NCI-H345 treated with DMSO at 0.1 percent for 48 hours (cell line): ENCODE results near the gene MAP3K9.
A peak's percentile ranks its signal among the peaks of the same experiment; 100 is the strongest.

ENCODE experiments used
- DNase-seq: peaks from one replicate; lab custom pipeline; 2025; ENCODE audit not compliant: unreplicated experiment; lab: John Stamatoyannopoulos, UW

Gene MAP3K9

GRCh38 chr14:70788898-70789297 is 20.4 kb downstream of the MAP3K9 start:
- DNase-seq, result no peak

GRCh38 chr14:70785556-70785955 is 23.8 kb downstream of the MAP3K9 start:
- no peak for DNase-seq

- DNase-seq, result no peak
These were observed 24.4 kb downstream of the MAP3K9 start for GRCh38 chr14:70784886-70785285.

GRCh38 chr14:70782361-70782760 is 27.0 kb downstream of the MAP3K9 start:
- DNase-seq, result no peak

- DNase-seq, result peak; percentile 32
These were observed 28.8 kb downstream of the MAP3K9 start for GRCh38 chr14:70780396-70781075.

GRCh38 chr14:70779667-70780066 is 29.6 kb downstream of the MAP3K9 start:
- no peak for DNase-seq

- DNase-seq, result no peak
These were observed 33.1 kb downstream of the MAP3K9 start for GRCh38 chr14:70776197-70776596.

GRCh38 chr14:70773182-70773862 is 36.0 kb downstream of the MAP3K9 start:
- DNase-seq, result no peak

GRCh38 chr14:70771781-70772212 is 37.5 kb downstream of the MAP3K9 start:
- DNase-seq, result no peak

- DNase-seq, result no peak
These were observed 38.8 kb downstream of the MAP3K9 start for GRCh38 chr14:70770490-70770889.

- no peak for DNase-seq
These were observed 49.9 kb downstream of the MAP3K9 start for GRCh38 chr14:70759398-70759797.

- no peak for DNase-seq
These were observed 53.7 kb downstream of the MAP3K9 start for GRCh38 chr14:70755655-70756054.

GRCh38 chr14:70754991-70755390 is 54.3 kb downstream of the MAP3K9 start:
- DNase-seq, result no peak

GRCh38 chr14:70753518-70753953 is 55.8 kb downstream of the MAP3K9 start:
- no peak for DNase-seq

GRCh38 chr14:70748422-70748821 is 60.9 kb downstream of the MAP3K9 start:
- no peak for DNase-seq

- no peak for DNase-seq
These were observed 64.7 kb downstream of the MAP3K9 start for GRCh38 chr14:70744641-70745040.

- no peak for DNase-seq
These were observed 67.0 kb downstream of the MAP3K9 start for GRCh38 chr14:70742316-70742715.

GRCh38 chr14:70741482-70741881 is 67.8 kb downstream of the MAP3K9 start:
- DNase-seq, result no peak

- peak; percentile 17 for DNase-seq
These were observed 74.3 kb downstream of the MAP3K9 start for GRCh38 chr14:70735043-70735442.

- no peak for DNase-seq
These were observed 77.7 kb downstream of the MAP3K9 start for GRCh38 chr14:70731447-70732239.

GRCh38 chr14:70730393-70730792 is 78.9 kb downstream of the MAP3K9 start:
- DNase-seq, result no peak
